Measurements from ENCODE around the gene LSR.
"Not testable (repeated sequence)": the region's sequence is repeated elsewhere in the genome, so short reads cannot be mapped to it uniquely, and the experiment has no call there.

LSR gene

GRCh38 chr19:35219008-35219407 lies 29.8 kb upstream of the LSR start:
- DNase-seq: no peak

- DNase-seq: no peak
Measured at GRCh38 chr19:35220315-35220921, 28.4 kb upstream of the LSR start.

DNA sequence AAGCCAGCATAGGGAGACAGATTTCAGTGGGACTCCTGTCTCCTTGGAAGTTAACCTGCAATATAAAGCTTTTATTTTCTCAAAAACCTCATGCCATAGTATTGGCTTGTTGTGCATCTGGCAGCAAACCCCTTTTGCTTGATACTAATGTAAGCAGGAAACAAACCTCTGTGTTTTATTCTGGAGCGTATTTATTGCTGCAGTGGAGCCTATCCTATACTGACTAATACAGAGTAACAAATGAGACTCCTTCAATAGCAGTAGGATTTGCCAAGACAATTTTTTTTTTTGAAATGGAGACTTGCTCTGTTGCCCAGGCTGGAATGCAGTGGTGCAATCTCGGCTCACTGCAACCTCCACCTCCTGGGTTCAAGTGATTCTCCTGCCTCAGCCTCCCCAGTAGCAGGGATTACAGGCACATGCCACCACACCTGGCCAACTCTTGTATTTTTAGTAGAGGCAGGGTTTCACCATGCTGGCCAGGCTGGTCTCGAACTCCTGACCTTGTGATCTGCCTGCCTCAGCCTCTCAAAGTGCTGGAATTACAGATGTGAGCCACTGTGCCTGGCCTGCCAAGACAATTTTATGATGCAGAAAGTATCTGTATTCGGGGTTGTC lies 27.7 kb upstream of the LSR start:
- not testable (repeated sequence) for DNase-seq

GRCh38 chr19:35222373-35223015 lies 26.3 kb upstream of the LSR start:
- no peak for DNase-seq

DNA sequence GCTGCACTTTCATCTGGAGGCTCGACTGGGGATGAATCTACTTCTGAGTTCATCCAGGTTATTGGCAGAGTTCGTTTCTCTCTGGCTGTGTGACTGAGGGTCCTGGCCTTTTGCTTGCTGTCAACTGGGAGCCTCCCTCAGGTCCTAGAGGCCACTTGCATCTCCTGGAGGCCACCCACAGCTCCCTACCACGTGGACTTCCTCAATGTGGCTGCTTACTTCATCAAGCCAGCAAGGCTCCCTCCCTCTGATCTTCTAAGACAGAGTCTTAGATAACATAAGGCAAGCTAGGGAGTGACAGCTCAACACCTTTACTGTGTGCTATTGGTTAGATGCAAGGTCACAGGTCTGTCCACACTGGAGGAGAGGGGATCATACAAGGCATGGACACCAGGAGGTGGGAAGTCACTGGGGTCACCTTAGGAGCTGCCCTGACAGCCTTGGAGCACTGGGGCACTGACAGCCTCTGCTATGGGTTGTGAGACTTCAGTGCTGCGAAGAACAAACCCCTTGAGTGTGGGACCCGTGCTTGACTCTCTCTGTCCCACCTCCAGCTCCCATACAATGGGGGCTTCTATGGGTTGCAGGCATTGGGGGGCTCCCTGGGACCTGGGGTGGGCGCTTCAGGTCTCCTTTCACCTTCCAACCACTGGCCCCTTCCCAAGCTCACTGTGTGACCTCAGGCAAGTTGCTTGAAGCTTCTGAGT lies 25.6 kb upstream of the LSR start:
- no peak for DNase-seq

DNA sequence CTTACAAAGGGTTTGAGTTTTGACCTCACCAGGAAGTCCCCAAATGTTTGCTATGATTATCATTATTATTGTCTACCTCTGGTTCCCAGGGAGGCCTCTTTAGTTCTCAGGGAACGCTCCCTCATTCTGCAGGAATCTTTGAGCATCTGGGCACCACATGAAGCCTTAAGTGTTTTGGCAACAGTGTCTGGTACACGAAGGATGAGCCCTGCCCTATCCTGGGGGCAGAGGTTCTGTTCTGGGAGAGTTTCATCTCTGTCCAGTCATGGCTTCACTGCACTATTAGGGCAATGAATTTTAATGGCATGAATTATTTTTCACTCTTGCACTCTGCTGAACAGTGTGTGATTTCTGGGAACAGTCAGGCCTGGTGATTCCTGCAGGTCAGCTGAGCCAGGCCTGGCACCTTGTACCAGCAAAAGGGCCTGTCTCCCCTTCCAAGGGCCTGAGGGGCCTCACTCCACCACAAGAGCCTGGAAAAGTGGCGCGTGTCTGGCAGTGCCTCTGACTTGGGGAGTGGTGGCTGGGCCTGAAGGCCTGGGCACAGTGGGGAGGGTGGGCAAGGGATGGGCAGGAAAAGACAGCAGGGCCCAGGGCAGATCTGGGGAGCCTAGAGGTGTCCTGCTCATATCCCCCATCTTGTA lies 24.8 kb upstream of the LSR start:
- DNase-seq: no peak

DNA sequence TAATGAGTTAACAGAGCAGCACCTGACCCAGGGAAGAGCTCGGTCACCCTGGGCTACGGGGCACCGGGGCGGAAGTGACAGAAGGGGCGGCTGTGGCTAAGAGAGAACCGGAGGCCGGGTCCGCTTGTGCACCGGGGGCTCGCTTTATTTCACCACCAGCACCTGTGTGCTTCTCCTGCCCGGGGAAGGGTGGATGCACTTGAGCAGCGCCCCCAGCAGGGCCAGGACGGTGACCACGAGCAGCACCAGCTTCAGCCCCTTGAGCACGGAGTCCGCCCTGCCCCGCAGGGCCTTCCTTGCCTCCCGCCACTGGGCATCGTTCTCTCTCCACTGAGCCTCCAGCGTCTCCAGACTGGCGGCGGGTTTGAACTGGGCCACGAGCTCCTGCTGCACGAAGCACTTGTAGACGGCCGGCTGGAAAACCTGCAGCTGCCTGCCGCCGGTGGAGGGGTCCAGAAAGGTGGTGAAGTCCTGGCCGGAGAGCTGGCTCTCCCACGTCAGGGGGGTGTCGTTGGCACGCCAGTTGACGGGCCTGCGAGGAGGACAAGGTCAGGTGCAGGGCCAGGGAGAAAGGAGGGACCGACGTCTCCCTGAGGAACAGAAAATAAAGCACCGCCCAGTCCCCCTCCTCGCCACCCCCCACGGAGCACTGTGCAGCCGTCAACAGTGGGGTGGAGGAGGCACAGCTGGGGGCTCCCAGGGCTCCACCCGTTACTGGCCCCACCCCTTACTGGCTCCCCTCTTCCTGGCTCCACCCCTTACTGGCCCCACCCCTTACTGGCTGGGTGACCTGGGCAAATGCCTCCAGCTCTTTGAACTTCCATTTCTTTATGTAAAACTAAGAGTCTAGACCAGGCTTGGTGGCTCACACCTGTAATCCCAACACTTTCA lies 23.9 kb upstream of the LSR start:
- no peak for DNase-seq

GRCh38 chr19:35225951-35226350 lies 22.9 kb upstream of the LSR start:
- no peak for DNase-seq

DNA sequence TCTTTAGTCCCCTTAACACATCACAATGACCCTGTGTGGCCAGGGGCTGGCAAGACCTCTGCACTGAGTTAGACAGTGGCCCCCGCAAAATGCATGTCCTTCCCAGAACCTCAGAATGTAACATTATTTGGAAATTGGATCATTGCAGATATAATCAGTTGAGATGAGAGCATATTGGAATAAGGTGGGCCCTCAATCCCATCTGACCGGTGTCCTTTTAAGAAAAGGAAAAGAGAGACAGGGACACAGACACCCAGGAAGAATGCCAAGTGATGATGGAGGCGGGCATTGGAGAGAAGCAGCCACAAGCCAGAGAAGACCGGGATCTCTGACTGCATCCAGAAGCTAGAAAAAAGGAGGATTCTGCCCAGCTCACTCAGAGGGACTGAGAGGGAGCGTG lies 22.1 kb upstream of the LSR start:
- no peak for DNase-seq

GRCh38 chr19:35228177-35228930 lies 20.4 kb upstream of the LSR start, which contains the start of gene FAM187B:
Gene FAM187B (minus strand): TSS chr19:35228739. CDS start chr19:35228680, 59 bp downstream.
- no peak for DNase-seq

DNA sequence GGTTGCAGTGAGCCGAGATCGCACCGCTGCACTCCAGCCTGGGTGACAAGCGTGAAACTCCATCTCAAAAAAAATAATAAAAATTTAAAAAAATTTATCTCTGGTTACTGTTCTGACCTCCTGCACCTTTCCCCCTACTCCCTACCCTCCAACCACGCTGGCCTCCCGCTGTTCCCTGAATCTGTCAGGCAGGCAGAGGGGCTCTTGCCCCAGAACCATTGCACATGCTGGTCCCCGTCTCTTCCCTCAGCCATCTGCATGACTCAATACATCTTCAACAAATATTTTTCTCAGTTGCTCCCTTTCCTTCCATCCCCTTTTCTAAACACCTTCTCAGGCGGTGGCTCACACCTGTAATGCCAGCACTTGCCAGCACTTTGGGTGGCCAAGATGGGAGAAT lies 19.2 kb upstream of the LSR start:
- DNase-seq: no peak

- DNase-seq: no peak
Measured at GRCh38 chr19:35231956-35232645, 16.7 kb upstream of the LSR start.

GRCh38 chr19:35232912-35233311 lies 15.9 kb upstream of the LSR start:
- no peak for DNase-seq

DNA sequence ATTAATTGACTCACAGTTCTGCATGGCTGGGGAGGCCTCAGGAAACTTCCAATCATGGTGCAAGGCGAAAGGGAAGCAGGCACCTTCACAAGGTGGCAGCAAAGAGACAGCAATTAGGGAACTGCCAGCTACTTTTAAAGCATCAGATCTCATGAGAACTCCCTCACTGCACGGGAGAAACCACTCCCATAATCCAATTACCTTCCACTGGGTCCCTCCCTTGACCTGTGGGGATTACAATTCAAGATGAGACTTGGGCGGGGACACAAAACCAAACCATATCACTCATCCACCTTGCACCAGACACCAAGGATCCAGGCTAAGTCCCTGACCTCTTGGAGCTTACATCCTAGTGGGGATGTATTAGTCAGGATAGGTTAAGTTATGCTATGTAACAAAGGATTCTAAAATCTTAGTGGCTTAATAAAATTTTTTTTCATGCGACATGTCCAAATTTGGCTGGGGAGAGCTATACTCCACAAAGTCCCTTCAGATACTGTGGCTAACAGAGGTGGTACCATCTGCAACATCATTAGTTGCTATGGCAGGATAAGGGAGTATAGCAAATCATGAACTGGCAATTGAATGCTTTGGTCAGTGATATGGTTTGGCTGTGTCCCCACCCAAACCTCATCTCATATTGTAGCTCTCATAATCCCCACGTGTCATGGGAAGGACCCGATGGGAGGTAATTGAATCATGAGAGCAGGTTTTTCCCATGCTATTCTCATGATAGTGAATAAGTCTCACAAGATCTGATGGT lies 12.0 kb upstream of the LSR start:
- DNase-seq: peak; percentile 30

DNA sequence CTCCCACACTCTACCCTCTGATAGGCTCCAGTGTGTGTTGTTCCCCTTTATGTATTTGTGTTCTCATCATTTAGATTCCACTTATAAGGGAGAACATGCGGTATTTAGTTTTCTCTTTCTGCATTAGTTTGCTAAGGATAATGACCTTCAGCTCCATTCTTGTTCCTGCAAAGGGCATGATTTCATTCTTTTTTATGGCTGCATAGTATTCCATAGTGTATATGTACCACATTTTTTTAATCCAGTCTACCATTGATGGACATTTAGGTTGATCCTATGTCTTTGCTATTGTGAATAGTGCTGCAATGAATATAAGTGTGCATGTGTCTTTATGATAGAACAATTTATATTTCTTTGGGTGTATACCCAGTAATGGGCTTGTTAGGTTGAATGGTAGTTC lies 9.2 kb upstream of the LSR start:
- not testable (repeated sequence) for DNase-seq

GRCh38 chr19:35240327-35240726 lies 8.5 kb upstream of the LSR start:
- DNase-seq: peak; percentile 21

- DNase-seq: no peak
Measured at GRCh38 chr19:35241417-35241816, 7.4 kb upstream of the LSR start.

DNA sequence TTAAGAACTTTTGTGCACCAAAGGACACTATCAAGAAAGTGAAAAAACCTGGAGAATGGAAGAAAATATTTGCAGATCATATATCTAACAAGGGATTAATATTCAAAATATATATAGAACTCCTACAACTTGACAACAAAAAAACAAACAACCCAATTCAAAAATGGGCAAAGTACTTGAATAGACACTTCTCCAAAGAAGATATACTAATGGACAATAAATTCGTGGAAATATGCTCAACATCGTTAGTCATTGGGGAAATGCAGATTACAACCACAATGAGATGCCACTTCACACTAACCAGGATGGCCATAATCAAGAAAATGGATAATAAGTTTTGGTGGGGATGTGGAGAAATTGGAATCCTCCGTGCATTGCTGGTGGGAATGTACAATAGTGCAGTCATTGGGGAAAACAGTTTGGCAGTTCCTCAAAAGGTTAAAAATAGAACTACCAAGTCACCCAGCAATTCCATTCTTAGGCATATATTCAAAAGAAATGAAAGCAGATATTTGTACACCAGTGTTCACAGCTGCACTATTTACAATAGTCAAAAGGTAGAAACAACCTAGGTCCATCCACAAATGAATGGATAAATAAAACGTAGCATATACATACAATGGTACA lies 2.2 kb upstream of the LSR start:
- no peak for DNase-seq

GRCh38 chr19:35247526-35248309 lies 1.1 kb upstream of the LSR start:
- DNase-seq: no peak

Data from GDM1 (cell line).